ENCODE results near the gene ZNF79.
"Not testable (repeated sequence)": the region's sequence is repeated elsewhere in the genome, so short reads cannot be mapped to it uniquely, and the experiment has no call there.

Gene ZNF79

DNA sequence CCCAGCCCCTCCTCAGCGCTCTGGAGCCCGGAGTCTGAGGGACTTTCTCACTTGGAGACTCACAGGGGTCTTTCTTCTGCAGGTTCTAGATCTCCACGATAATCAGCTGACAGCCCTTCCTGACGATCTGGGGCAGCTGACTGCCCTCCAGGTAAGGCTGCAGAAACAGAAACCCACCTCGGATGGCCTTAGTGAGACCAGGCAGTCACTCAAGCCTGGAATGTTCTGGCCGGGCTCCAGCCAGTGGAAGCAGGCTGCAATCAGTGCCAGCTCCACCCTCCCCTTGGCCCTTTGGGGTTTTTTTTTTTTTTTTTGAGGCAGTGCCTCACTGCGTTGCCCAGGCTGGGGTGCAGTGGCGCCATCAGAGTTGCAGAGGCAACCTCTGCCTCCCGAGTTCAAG is 34.7 kb downstream of the ZNF79 start:
- DNase-seq: no peak

DNA sequence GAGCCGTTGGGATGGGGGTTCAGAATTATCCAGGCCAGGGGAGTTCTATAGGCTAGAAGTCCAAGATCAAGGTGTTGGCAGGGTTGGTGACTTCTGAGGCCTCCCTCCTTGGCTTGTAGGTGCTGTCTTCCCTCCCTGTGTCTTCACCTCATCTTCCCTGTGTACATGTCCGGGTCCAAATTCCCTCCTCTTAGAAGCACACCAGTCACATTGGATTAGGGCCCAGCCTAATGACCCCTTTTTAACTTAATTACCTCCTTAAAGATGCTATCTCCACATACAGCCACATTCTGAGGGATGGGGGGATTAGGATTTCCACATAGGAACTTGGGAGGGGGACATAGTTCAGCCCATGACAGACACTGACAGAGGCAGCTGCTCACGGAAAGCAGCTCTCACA is 39.2 kb downstream of the ZNF79 start:
- DNase-seq: no peak

DNA sequence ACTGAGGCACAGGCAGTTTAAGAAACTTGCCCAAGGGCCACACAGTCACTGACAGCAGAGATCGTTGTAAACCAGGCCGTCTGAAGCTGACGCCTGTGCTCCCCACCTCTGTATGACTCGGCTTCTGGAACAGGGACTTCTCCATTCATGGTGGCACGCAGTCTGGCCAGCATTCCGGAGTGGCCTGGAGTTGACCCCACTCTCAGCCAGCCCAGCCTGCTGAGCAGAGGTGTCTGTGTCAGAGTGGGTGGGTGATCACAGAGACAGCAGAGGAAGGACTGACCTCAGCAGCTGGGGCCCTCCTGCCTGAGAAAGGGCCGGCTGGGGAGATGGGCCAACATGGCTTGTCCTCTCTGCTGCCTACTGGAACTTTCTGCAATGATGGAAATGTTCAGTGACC is 39.7 kb downstream of the ZNF79 start:
- no peak for DNase-seq

DNA sequence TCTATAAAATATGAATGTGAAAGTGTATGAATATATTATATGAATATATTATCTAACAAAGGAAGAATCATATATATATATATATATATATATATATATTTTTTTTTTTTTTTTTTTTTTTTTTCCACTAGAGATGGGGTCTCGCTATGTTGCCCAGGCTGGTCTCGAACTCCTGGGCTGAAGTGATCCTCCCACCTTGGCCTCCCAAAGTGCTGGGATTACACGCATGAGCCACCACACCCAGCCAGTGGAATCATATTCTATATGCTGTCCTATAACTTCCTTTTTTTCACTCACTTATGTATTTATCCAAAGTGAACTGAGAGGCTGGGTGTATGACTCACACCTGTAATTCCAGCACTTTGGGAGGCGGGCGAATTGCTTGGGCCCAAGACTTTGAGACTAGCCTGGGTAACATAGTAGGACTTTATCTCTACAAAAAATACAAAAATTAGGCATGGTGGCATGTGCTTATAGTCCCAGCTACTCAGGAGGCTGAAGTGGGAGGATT is 42.3 kb downstream of the ZNF79 start:
- not testable (repeated sequence) for DNase-seq

DNA sequence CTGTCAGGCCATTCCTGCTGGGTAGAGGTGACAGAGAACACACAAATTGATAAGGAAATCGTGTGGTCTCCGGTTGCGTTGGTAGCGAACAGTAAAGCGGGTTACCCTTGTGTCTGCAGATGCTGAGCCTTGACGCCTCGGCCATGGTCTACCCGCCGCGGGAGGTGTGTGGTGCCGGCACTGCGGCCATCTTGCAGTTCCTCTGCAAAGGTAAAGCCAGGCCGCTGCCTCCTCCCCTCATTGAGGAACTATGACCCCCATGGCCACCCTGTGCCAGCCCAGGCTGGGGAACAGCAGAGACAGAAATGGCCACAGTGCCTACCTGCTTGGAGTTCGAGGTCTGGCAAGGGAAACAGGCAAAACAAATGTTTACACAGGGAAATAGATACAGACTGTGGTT is 43.4 kb downstream of the ZNF79 start:
- DNase-seq: no peak

DNA sequence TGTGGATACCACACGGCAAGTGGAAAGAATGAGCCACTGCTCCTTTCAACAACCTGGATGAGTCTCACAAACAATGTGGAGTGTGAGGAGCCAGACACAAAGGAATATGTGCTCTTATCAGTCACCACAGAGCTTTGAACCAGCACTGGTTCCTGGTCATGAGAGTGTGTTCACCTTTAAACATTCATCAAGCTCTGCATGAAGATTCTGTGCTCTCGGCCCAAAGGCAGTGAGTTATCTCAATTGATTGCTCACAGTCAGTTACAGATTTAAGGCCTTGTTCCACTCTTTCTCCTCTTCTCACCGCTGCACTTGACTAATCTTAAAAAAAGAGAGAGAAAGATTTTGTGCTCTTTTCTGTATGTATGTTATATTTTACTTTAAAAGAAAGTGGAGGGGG is 46.5 kb downstream of the ZNF79 start:
- no peak for DNase-seq

DNA sequence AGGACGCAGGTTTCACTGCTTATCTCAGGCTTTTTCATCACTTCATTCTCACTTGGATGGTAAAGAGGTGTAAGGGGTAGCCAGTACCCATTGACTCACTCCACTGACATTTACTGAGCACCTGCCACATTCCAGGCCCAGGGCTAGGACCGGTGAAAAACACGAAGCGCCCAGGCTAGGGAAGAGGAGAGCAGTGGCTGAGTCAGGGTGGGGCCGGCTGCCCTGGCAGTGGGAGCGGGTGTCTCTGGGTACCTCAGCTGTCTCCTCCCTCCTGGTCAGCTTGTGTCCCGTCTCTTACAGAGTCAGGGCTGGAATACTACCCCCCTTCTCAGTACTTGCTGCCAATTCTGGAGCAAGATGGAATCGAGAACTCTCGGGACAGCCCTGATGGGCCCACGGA is 49.3 kb downstream of the ZNF79 start:
- no peak for DNase-seq

DNA sequence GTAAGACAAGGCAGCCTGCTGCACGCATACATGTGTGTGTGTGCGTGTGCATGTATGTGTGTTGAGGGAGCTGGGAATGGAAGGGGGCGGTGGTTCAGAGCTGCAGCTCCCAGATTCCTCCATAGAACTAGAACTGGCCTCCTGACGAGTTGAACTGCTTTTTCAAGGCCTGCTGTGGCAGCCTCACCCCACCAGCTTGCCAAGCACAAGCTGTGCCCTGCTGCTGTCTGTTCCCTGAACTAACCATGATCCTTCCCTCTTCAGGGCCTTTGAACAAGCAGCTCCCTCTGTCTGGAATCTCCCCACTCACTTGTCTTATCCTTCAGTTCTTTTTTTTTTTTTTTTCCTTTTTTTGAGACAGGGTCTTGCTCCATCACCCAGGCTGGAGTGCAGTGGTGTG is 49.8 kb downstream of the ZNF79 start:
- DNase-seq: no peak

DNA sequence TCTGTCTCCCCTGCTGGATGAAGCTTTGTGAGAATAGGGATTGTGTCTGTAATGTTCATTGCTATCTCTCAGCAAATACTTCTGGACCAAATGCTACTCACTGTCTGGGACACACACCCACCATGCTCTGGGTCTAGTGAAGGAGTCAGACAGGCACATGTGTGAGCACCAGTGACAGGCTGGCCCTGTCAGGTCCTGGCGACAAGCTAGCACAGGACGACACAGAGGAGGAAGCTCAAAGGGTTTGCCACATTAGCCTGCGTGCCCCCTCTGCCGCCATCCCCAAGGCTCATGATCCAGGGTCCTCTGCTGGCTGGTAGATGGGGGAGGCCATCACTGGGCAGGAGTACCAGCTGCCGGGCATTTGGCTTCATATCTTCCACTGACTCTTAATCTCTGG is 50.4 kb downstream of the ZNF79 start:
- no peak for DNase-seq

DNA sequence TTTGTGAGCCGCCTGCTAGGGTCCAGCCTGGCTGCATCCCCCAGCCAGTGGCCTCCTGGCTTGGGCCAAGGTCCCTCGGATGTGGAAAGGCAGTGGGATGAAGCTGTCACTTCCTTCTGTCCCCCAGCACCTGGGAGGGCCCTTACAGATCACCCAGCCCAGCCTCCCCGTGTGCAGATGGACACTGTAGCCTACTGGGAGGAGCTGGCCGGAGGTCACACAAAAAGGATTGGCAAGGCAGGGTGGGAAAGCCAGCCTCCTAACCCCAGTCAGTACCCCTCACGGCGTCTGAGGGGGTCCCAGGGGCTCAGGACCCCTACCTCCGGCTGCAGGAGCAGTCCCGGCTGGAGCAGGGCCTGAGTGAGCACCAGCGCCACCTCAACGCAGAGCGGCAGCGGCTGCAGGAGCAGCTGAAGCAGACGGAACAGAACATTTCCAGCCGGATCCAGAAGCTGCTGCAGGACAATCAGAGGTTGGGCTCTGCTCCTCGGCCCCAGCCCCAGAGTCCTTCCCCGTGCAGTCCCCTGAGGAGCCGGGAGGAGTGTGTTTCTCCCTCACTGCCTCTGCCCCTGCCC is 55.4 kb downstream of the ZNF79 start:
- no peak for DNase-seq

DNA sequence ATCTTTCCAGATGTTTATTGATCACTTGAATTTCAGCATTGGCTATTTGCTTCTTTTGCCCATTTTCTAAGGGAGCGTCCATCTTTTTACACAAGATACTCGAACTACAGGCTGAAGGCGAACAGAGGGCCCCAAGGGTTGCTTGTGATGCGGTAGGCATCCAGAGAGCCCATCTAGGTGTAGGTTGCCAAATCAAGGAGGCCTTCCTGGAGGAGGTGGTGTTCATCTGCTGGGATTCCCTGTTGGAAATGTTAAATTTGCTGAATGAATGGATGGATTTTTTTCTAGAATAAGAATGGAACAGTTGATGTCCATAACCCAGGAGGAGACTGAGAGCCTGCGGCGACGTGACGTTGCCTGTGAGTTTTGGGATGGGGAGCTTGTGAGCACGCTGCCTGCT is 58.5 kb downstream of the ZNF79 start:
- DNase-seq: no peak

DNA sequence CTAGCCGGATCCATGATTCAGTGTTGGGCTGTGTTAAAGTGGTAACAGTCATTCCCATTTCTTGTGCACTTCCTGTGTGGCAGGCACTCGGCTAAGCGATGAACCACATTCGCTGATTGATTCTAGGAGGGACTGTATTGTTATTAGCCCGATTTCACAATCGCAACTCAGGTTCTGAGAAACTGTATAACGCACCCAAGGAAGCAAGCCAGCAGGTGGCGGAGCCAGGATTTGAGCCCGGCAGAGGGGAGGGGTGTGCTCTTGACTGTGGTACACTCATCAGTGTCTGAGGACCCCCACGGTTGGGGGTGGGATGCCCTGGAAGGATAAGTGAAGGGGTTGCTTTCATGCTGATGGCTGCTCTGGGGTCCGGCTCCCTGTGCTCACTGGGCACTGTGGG is 61.8 kb downstream of the ZNF79 start:
- DNase-seq: no peak

DNA sequence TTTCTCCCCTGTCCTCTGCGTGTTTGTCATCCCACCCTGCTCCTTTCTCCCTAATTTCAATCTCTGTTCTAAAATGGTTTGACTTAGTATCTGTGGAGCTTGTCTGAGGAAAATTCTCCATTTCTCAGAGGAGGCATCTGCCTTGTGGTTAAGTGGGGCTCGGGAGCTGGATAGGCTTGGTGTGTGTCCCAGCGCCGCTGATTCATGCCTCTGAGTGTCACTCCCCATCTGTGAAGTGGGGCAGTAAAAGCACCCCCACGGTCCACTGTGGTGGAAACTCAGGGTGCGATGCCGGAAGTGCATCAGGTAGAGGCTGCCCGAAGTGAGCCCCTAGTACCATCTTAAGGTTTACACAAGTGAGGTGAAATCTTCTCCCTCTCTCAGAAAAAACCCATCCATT is 64.8 kb downstream of the ZNF79 start:
- no peak for DNase-seq

DNA sequence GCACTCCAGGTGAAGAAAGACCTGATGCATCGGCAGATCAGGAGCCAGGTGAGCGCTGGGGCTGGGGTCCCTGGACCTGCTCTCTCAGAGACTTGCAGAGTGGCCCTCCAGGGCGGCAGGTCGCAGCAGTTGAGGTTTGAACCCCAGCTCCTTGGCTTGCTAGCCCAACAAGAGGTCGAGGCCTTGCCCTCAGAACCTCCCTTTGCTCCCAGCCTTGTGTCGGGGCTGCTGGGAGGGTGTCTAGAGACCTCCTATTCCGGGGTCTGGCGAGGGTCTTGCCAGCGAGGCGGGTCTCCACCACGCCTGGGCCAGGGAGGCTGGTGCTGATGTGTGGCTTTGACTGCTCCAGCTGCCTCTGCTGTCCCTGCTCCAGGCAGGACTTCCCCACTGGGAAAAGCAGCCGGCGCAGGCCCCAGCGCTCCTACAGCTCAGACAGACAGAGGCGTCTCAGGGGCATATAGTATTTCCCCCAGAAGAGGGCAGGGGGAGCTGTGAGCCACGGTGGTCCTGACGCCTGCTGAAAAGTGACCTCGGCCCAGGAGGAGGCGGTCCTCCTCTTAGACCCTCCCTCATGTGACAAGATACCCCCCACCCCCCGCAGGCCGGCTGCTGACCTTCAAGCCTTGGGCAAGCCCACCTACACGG is 65.4 kb downstream of the ZNF79 start:
- peak; percentile 23 to 55 for DNase-seq

DNA sequence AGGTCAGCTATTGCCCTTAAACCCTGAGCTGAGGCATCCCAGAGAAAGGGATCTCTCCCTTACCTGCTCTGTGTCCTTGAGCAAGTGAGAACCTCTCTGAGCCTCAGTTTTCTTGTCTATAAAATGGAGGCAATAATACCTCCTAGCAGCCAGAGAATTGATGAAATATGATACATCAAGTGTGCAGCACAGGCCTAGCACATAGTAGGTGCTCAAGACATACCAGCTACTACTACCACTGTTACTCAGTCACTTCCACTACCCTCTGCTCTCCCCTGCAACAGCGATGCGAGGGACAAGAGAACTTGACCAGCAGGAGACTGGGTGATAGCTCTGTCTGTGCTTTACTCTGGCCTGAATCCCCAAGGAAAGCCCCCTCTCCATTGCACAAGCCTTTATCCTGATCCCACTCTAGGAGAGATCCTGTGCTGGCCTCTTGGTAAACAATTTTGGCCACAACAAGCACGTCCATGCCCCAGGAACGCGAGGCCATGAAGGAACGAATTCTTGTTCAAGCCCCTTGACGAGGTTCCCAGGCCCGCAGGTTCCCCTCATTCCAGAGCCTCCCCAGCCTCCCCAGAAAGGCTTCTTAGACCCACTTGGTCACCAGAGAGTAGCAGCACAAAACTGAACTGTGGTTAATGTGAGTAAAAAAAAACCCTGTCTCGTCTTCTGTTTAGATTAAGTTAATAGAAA is 66.5 kb downstream of the ZNF79 start:
- DNase-seq: no peak

DNA sequence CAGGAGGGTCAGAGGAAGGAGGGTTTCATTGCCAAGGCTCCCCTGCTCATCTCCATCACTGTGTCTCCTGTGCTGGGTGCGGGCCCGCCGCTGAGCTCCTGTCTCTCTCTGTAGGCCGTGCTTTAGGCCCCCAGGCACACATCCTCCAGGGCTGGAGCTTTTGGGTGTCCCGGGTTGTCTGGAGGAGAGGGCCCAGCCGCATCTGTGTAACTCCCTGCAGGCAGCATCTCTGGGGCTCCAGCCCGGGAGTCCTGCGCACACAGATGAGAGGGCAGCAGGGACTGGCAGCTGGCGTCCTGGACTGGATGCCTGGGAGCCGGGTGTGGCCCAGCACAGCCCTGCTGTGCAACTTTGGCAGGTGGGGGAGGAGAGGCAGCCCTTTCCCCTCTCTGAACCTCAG is 67.3 kb downstream of the ZNF79 start:
- peak; percentile 23 to 70 for DNase-seq

DNA sequence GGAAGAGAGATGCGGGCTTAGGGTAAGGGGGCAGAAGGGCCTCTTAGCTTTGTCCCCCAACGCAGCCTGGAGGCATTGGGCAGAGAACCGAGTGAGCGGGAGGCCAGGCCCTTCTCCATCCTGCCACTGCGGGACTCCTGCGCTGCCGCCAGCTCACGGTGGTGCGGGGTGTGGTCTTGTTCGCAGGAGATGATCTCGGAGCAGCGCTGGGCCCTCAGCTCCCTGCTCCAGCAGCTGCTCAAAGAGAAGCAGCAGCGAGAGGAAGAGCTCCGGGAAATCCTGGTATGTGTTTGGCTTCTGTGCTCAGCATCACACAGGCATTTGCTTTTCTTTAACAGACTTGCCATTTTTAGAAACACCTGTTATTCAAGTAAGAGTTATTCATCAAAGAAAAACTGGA is 68.4 kb downstream of the ZNF79 start:
- DNase-seq: no peak

DNA sequence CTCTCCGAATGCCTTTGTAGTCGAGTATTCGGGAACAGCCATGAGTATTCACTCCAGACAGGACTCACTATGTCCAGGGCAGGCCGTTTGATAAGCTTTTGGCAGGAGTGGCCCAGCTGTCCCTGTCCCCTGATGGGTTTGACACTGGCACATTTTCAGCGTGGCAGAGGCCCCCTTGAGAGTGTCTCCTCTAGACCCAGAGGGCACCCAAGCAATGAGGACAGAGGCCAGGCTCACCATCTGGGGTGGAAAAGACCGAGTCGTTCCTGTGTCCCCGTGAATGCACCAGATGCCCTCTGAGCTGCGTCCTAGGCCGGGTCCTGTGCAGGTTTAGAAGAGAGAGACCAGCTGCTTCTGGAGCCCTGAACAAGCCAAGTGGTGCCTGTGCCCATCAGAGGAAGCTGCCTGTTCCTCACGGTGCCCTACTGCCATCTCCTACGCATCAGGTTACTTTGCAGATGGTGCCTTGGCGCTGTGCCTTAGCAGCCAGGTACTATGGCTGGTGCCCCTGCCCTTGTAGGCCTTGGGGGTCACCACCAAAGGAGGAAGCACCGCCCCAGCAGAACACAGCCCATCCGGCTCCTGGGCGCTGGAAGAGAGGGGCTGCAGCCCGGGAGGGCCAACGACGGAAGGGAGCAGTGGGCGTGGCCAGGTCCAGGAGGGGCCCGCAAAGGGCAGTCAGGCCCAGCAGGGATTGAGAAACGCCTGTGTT is 69.6 kb downstream of the ZNF79 start:
- peak; percentile 80 to 91 for DNase-seq

DNA sequence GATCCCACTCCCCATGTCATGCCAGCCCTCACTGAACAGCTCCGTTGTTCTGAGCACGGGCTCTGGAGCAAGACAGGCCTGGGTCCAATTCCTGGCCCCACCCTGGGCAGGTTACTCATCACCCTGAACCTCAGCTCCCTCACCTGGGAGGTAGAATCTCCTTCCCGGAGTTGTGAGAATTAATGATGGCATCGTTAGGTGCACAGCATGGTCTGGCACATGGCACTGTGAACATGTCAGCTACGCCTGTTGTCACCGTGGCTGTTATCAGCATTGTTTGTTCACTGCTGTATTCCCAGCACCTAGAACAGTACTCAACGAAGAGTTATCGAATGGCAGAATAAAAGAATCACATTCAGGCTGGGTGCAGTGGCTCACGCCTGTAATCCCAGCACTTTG is 70.1 kb downstream of the ZNF79 start:
- no peak for DNase-seq

All from NCI-H524 (cell line).